HG02938 (cell line): ENCODE measurements around the gene ADORA1.

Source experiments
- ATAC-seq: cut with Tn5 transposase; IDR thresholded peaks from one replicate; pipeline ENCODE4 v1.9.1; 2021; ENCODE audit warnings: mild to moderate bottlenecking, moderate library complexity; ENCODE audit not compliant: unreplicated experiment

ADORA1 gene

DNA sequence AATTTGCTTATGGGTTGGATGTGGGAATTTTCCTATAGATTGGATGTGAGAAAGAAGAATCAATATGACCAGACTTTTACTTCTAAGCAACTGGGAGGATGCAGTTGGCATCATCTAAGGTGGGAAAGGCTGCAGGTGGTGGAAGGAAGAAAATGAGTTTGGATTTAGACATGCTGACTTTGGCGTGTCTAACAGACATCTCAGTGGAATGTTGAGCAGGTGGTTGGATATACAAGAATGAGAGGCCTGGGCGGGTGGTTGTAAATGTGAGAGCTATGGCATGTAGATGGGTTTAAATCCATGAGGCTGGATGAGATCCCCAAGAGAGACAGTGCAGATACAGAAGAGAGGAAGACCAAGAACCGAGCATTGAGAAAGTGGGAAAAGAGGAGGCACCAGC, 10.5 kb downstream of the ADORA1 start:
- ATAC-seq: no peak

- no peak for ATAC-seq
Observed at GRCh38 chr1:203139976-203140475, 12.5 kb downstream of the ADORA1 start.

- ATAC-seq: no peak
Observed at GRCh38 chr1:203140743-203141520, 13.4 kb downstream of the ADORA1 start.

- no peak for ATAC-seq
Observed at GRCh38 chr1:203142124-203142523, 14.6 kb downstream of the ADORA1 start.

DNA sequence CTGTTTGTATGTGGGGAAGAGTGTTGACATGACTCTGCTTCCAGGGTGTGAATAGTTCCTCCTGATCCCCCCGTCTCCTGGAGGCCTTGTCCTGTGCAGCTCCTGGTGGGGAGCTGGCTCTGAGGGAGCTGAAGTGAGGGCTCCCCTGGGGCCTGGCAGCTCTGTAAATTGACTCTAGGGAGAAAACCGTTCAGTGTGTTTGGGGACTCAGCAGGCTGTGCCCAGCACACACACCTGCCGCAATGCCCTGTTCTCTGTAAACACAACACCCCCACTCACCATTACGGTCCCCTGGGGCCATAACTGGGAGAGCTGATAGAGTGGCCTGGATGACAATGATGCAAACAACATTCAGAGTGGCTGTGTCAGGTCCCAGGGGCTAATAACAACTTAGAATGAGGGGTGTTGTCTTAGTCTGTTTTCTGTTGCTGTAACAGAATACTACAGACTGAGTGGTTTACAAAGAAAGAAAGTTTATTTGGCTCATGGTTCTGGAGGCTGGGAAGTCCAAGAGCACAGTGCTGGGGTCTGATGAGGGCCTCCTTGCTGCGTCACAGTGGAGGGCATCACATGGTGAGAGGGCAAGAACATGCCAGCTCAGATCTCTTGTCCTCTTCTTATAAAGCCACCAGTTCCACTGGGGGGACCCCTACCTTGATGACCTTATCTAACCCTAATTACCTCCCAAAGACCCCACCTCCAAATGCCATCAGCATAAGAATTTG, 15.3 kb downstream of the ADORA1 start:
- ATAC-seq: no peak

GRCh38 chr1:203143641-203144040, 16.1 kb downstream of the ADORA1 start:
- no peak for ATAC-seq

DNA sequence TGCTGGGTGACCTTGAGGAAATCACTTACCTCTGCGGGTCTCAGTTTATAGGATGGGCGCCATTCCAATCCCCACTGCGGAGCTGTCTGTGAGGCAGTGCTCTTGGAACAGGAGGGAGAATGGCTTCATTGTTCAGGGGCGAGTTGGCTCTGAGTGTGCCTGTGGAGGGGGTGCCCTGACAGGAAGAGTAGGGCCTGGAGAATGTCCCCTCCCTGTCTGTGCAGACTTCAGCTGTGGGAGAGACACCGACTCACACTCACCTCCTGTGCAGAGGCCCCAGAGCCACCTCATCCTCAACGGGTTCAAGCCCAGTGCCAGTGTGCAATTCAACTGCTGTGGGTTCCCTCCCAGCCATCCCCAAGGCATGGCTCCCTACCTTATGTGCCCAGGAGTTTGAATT, 17.1 kb downstream of the ADORA1 start:
- no peak for ATAC-seq

DNA sequence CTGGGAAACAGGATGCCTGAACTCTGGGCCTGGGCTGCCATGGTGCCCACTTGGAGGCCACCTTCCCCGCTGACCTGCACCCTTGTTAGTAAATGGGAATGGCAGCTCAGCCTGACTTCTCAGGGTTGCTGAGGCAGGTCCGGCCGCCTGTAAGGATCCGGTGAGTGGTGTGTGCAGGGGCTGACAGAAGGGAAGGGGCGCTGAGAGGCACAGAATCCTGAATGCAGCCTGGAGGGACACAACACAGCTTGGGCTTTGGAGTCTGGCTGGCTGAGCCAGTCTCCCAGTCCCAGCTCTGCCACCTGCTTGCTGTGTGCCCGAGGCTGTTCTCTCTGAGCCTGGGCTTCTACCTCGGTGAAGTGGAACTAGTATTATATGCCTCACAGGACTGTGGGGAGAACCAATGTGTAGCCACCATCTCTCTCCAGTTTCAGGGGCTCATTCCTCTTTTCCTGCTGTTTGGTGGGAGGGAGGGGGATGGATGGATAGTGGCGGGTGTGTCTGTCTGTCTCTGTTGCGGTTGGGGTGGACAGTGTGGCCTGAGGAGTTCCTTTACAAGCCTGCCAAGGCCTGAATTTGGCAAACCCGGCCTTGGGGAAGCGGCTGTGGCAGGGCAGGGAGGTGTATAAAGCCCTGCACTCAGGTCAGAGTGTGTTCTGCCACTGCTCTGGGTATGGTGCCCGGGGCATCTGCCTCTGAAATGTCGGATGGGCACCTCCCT, 18.0 kb downstream of the ADORA1 start:
- ATAC-seq: no peak

DNA sequence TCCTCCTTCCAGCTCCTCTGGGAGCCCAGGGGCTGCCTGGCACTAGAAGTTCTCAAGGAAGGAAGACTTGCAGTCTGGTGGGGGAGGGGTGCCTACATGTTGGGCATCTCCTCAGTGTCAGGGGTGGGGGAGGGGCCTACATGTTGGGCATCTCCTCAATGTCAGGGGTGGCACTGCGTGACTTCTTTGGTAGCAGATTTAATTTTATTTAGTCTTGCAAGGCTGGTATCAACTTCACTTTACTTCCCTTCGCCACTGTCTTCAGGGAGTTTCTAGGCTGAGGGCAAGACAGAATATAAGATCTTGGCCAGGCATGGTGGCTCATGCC, 18.5 kb downstream of the ADORA1 start:
- no peak for ATAC-seq

DNA sequence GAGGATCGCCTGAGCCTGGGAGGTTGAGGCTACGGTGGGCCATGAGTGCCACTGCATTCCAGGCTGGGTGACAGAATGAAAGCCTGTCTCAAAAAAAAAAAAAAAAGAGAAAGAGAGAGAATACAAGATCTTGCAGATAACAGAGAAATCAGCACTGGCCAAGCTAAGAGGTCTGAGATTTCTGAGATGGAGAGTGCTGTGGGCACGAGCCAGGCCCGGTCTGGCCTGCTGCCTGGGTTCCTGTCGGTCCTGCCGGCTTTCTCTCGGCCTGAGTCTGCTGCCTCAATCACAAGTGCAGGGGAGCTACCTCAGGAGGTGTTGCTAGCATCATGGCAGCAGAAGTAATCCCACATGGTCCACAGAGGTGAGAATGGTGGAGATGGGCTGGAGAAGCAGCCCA, 19.0 kb downstream of the ADORA1 start:
- no peak for ATAC-seq

GRCh38 chr1:203147376-203147775, 19.9 kb downstream of the ADORA1 start:
- no peak for ATAC-seq

DNA sequence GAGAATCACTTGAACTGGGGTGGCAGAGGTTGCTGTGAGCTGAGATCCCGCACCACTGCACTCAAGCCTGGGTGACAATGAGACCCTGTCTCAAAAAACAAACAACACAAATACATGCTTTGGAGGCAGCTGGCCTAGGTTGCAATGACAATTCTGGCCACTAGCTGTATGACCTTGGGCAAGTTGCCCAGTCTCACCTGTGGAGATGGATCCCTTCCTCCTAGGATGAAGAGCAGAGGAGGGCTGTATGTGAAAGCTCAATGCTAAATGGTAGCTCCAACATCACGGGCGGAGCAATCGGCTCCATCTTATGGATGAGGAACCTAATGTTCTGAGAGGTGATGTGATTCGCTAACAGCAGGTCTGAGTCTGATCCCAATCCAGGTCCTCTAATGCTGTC, 20.6 kb downstream of the ADORA1 start:
- ATAC-seq: no peak

DNA sequence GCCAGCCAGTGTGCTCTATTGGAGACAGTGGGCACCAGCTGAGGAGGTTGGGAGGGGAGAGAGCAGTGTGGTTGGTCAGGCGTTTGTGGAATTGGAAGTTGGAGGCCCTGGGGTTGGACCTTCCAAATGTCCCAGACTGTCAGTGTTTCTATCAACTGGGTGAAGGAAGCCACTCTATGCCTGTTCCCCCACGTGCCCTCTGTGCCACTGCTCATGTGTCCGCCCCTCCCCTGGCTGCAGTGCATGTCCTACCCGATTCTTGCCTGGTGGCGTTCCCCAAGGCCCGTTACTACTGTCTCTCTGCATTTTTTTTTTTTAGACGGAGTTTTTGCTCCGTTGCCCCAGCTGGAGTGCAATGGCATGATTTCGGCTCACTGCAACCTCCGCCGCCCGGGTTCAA, 21.1 kb downstream of the ADORA1 start:
- no peak for ATAC-seq

GRCh38 chr1:203149188-203149840, 21.8 kb downstream of the ADORA1 start:
- no peak for ATAC-seq

GRCh38 chr1:203150511-203151297, 23.2 kb downstream of the ADORA1 start:
- no peak for ATAC-seq

DNA sequence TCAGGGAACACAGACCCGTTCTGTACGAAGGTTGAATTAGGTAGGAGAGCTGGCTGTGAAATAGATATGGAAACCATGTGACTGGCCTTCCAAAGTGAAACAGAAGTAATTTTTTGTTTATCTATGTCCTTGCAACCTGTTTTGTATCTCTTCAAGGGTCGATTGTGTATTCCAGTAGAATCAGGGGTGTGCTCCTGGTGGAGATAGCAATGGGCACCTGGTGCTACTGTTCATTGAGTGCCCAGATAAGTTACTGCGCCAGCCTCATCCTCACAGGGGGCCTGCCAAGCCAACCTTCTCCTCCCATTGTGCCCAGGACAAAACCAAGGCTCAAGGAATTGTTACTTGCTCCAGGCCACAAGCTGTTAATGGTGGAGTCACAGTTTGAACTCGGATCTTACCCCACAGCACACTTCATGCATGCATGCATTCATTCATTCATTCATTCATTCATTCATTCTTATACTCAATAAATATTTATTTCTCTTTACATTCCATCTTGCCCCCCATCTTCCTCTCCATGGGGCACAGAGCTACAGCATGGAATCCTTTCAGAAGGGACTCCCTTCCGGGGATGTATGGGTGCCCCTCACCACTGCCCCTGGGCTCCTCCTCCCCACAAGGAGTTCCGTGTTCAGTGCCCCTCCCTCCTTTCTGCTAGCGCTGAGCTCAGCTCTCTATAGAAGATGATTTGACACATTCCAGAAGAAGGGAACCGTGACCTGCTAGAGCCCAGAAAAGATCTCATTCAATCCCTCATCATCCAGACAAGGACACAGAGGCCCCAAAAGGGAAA, 24.0 kb downstream of the ADORA1 start:
- no peak for ATAC-seq

DNA sequence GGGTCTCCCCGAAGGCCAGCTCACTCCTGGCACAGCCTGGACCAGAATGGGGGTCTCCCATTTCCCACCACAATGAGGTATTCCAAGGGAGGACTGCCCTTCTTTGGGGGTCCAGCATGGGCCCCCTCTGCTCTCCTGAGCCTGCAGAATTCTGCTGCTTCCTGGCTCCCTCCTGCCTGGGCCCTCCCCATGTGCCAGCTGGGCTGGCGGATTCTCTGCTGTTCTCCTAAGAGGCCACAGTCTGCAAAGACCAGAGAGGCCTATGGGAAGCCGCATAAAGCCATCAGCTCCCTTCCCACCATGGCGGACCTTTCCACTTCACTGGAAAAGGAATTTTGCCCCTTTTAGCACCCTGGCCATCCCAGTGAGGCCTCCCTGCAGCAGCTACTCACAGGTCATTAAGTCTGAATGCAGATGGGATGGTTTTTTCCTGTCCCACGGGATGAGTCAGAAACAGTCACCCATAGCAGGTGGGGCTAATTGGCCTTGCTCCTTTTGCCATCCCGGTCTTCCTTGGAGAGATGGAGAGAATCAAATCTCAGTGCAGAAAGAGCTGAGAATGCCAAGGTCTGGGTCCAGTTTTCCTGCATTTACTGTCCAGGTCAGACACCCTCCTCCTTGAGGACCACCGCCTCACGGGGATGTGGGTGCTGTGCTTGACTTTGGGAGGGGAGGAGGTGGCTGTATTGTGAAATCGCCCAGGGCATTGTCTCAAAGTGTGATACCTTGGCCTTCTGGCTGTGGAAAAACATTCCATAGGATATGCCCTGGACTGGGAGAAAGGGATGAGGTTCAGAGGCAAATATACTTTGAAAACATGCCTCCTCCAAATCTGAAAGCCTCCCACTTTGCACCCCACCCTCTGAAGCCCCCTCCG, 24.9 kb downstream of the ADORA1 start:
- ATAC-seq: no peak

DNA sequence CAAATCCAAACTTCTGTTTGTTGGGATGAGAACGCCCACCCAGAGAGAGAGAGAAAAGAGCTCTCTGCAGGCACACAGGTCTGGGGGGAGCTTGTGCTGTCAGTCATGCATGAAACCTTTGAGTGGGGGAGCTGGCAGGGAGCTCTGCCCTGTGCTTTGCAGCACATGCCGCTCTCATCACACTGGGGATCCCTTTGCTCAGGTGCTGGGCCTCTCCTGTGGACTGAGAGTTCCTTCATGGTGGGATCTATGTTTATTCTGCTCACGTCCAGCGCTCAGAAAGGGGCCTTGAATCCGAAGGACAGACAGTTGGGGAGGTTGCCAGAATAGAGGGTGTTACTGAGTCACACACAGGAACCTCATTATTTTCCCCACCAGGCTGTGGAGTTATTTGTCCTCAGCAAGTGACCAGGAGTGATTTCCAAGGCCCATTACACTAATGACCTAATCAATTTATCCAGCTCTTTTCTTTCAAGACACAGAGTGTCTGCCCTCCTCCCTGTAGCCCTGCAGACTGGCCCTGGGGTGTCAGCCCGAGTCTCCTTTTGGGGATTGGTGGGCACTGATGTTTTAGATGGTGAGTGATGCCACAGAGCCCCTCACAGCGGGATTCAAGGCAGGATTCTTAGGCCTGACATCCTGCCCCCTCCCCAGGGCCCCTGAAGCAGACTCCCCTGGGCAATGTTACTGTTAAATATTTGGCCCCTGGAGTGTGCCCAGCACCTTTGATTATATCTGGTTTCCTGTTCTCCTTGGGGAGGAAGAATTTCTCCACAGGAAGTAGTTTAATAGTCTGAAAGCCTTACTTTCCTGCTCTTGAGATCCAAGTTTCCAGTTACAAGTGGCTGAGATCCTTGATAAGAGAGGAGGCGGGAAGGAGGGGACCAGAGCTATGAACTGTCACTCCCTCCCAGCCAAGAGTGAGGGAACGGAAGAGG, 25.8 kb downstream of the ADORA1 start:
- no peak for ATAC-seq
